Sigmoid colon (tissue), 7 donors: ENCODE results near the gene SPINK4. TPM values are rescaled to one million over a fixed set of nuclear protein-coding genes. Genes with fewer than 3 reads are reported as not detected.

ENCODE experiments used
- DNase-seq: peaks from one replicate; pipeline ENCODE4 v3.0.0-alpha.2; 2019
- H3K27ac ChIP-seq, 4 donors: fragments of 200-600 bp; sonication (generic); one replicate each; pipeline ENCODE4 v1.5.1; 2016 to 2019; ENCODE audit warnings: mild to moderate bottlenecking in 1 of 4
- H3K27me3 ChIP-seq, 3 donors: fragments of 200-600 bp; sonication (generic); one replicate each; pipeline ENCODE4 v1.5.1; 2019; ENCODE audit warnings: mild to moderate bottlenecking in 1 of 3
- H3K36me3 ChIP-seq, 4 donors: fragments of 200-600 bp; sonication (generic); one replicate each; pipeline ENCODE4 v1.5.1; 2016 to 2019
- H3K4me1 ChIP-seq, 4 donors: fragments of 200-600 bp; sonication (generic); one replicate each; pipeline ENCODE4 v1.5.1; 2017 to 2019
- H3K4me3 ChIP-seq, 4 donors: fragments of 200-600 bp; sonication (generic); one replicate each; pipeline ENCODE4 v1.5.1; 2017 to 2019; ENCODE audit warnings: mild to moderate bottlenecking in 2 of 4, moderate library complexity in 1 of 4
- H3K9me3 ChIP-seq, 4 donors: fragments of 200-600 bp in 3 of 4; sonication (generic) in 3 of 4; one replicate each; pipeline versions ENCODE4 v1.5.1 to v1.6.1; 2013 to 2019
- CTCF ChIP-seq, 4 experiments: fragments of 450-650 bp in 3 of 4; fragments of 200-600 bp in 1 of 4; IDR thresholded peaks; one replicate each; pipeline ENCODE4 v1.5.1; 2016 to 2019; ENCODE audit warnings: antibody characterized with exemption in 4 of 4, mild to moderate bottlenecking in 3 of 4, moderate library complexity in 2 of 4
- EP300 ChIP-seq, 4 donors: sonication (generic); formaldehyde crosslinking; IDR thresholded peaks; one replicate each; pipeline ENCODE4 v1.6.1; 2017; ENCODE audit warnings: antibody characterized with exemption in 4 of 4
- POLR2A ChIP-seq, 2 donors: fragments of 450-650 bp; IDR thresholded peaks; one replicate each; pipeline ENCODE4 v1.6.1; 2016; ENCODE audit warnings: antibody characterized with exemption in 2 of 2, mild to moderate bottlenecking in 2 of 2, moderate library complexity in 2 of 2
- POLR2AphosphoS5 ChIP-seq, 4 donors: sonication (generic); formaldehyde crosslinking; IDR thresholded peaks; one replicate each; pipeline ENCODE4 v1.6.1; 2017; ENCODE audit warnings: antibody characterized with exemption in 4 of 4
- WGBS, 2 donors: extraction: QIAGEN DNeasy Blood & Tissue Kit; methylation state at CpG; one replicate each; pipeline ENCODE4 v1.1.7; 2013; 5-methylcytosine and 5-hydroxymethylcytosine counted together
- intact Hi-C: fragments of 100-400 bp; cut with DNase I; formaldehyde crosslinking; loops from one replicate; pipeline ENCODE4 v1.15.1; 2023
- polyA plus RNA-seq, 3 donors: library from polyadenylated mRNA; stranded (reverse); fragments of 200-250 nt; gene quantifications; one replicate each; pipeline ENCODE4 v1.2.3, GENCODE V29; 2013
- total RNA-seq, 4 donors: library from RNA; depleted of rRNA; stranded (reverse); fragments of >200 nt; gene quantifications; one replicate each; pipeline ENCODE4 v1.1.0, GENCODE V29; 2016
- donor health status: healthy with polysubstance abuse.
- donor health status: Bipolar disorder and iron deficiency.
- donor health status: healthy.

SPINK4 gene
- total and polyA plus RNA-seq, 7 donors: 26.4 to 1,105 (median 121) TPM; not detected in 4

- WGBS, 2 donors: 88 to 89% methylated on average over 13 of the region's 13 CpGs
- TF ChIP-seq CTCF (IDR thresholded peaks at IDR 0.05): no peak
- no peak for TF ChIP-seq EP300 (IDR thresholded peaks at IDR 0.05)
- no peak for TF ChIP-seq POLR2AphosphoS5 (IDR thresholded peaks at IDR 0.05)
- no peak for TF ChIP-seq POLR2A (IDR thresholded peaks at IDR 0.05)
- no peaks in the 10 kb centered on the region for H3K9me3 ChIP-seq
- no peak overlapping the region for H3K4me3 ChIP-seq
- DNase-seq: no peak
- H3K27ac ChIP-seq: no peak overlapping the region
- H3K36me3 ChIP-seq: no peaks in the 10 kb centered on the region
- no peaks in the 10 kb centered on the region for H3K27me3 ChIP-seq
- peaks cover 0 to 6% (median 2%) of the 10 kb centered on the region in 4 donors for H3K4me1 ChIP-seq
- intact Hi-C loops: no loop called here
Observed at GRCh38 chr9:33230756-33231622, 9.0 kb upstream of the SPINK4 start.

GRCh38 chr9:33231623-33231942 lies 8.4 kb upstream of the SPINK4 start:
- Histone ChIP-seq H3K27me3 (no peaks in the 10 kb centered on the region), H3K4me3 (no peak overlapping the region), H3K4me1 (peaks cover 0 to 6% (median 2%) of the 10 kb centered on the region in 4 donors), H3K9me3 (no peaks in the 10 kb centered on the region), H3K27ac (no peak overlapping the region), H3K36me3 (no peaks in the 10 kb centered on the region)
- DNase-seq: no peak
- intact Hi-C loops: no loop called here
- 76 to 84% methylated on average over 2 of the region's 2 CpGs for WGBS, 2 donors
- TF ChIP-seq POLR2AphosphoS5 (IDR thresholded peaks at IDR 0.05) (no peak), CTCF (IDR thresholded peaks at IDR 0.05) (no peak), EP300 (IDR thresholded peaks at IDR 0.05) (no peak), POLR2A (IDR thresholded peaks at IDR 0.05) (no peak)

- no peaks in the 10 kb centered on the region for H3K27me3 ChIP-seq
- H3K9me3 ChIP-seq: no peaks in the 10 kb centered on the region
- peaks cover 0 to 6% (median 2%) of the 10 kb centered on the region in 4 donors for H3K4me1 ChIP-seq
- 94 to 95% methylated on average over 6 of the region's 6 CpGs for WGBS, 2 donors
- H3K36me3 ChIP-seq: no peaks in the 10 kb centered on the region
- no peak for TF ChIP-seq POLR2AphosphoS5 (IDR thresholded peaks at IDR 0.05)
- no peak for TF ChIP-seq CTCF (IDR thresholded peaks at IDR 0.05)
- H3K27ac ChIP-seq: no peak overlapping the region
- intact Hi-C loops: no loop called here
- DNase-seq: no peak
- no peak overlapping the region for H3K4me3 ChIP-seq
Observed at GRCh38 chr9:33232815-33233214, 7.2 kb upstream of the SPINK4 start.

GRCh38 chr9:33233626-33234342 lies 6.2 kb upstream of the SPINK4 start:
- no peaks in the 10 kb centered on the region for H3K36me3 ChIP-seq
- H3K4me3 ChIP-seq: no peak overlapping the region
- intact Hi-C loops: no loop called here
- TF ChIP-seq POLR2AphosphoS5 (IDR thresholded peaks at IDR 0.05) (peak in 1 of 4 donors; percentile 15), EP300 (IDR thresholded peaks at IDR 0.05) (no peak)
- WGBS, 2 donors: 4 to 36% methylated on average over 1 of the region's 1 CpG
- no peak for DNase-seq
- peaks cover 0 to 6% (median 2%) of the 10 kb centered on the region in 4 donors for H3K4me1 ChIP-seq
- no peaks in the 10 kb centered on the region for H3K27me3 ChIP-seq
- H3K27ac ChIP-seq: no peak overlapping the region
- no peaks in the 10 kb centered on the region for H3K9me3 ChIP-seq
